Ureter (tissue), 1 donor: ENCODE results near the gene BTN3A1. TPM values are rescaled to one million over a fixed set of nuclear protein-coding genes. Genes with fewer than 3 reads are reported as not detected.
"Not testable (repeated sequence)": the region's sequence is repeated elsewhere in the genome, so short reads cannot be mapped to it uniquely, and the experiment has no call there.

Experiments
- DNase-seq: peaks from one replicate; pipeline ENCODE4 v3.0.0-alpha.2; 2020; ENCODE audit warnings: low spot score
- total RNA-seq: library from RNA; stranded (reverse); gene quantifications from one replicate; pipeline ENCODE4 v1.2.4, GENCODE V29; 2023
- donor health status: DM: yes; HTN: yes; CAD: no.

Gene BTN3A1
- total RNA-seq, 1 donor from 2014 or later: 26.2 TPM

DNA sequence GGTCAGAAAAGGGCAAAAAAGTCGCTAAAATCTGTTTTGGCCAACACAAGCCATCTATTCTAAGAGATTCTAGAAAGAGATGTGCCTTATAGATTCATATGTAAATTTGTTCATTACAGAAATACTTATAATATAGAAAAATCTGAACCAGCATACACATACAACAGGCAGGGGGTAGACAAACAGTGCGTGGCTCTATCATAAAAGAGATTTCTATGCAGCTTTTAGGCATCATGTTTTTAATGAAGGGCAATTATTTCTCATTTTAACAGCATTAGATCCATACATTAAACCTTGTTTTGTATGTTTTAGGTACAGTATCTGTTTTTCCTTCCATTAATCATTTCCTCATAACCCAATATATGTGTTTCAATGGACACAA is 38.9 kb downstream of the BTN3A1 start:
- no peak for DNase-seq

DNA sequence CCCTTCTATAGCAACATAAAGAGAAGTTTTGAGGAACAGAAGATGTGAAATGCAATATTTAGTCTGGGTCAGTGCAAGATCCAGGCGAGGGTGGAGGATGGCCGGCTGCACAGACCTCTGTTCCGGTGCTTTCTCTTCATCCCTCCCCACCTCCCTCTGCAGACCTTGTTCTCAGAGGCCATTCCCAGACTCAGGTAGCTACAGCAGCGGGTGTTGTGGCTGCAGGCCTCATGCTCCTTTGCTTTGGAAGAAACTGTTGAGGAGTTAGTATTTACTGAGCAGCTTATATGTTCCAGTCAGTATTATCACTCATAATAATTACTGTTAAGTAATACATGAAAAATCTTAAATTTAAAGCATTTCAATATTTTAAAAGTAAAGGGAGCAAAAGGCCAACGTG is 39.9 kb downstream of the BTN3A1 start:
- DNase-seq: no peak

- no peak for DNase-seq
These were observed 44.0 kb downstream of the BTN3A1 start for GRCh38 chr6:26445934-26446667.

GRCh38 chr6:26447257-26447656 is 45.2 kb downstream of the BTN3A1 start:
- no peak for DNase-seq

- DNase-seq: no peak
These were observed 48.2 kb downstream of the BTN3A1 start for GRCh38 chr6:26450240-26450639.

DNA sequence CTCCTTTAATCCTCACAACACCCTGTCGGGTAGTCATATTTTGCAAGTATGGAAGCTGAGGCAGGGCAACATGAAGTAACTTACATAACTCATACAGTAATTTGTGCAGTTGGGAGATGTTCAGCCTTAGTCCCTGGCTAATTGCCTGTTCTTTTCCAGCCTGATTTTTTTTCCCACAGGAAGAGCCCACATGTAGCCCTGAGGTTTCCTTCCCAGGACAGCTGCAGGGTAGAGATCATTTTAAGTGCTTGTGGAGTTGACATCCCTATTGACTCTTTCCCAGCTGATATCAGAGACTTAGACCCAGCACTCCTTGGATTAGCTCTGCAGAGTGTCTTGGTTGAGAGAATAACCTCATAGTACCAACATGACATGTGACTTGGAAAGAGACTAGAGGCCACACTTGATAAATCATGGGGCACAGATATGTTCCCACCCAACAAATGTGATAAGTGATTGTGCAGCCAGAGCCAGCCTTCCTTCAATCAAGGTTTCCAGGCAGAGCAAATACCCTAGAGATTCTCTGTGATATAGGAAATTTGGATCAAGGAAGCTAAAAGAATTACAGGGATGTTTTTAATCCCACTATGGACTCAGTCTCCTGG is 50.7 kb downstream of the BTN3A1 start:
- DNase-seq: no peak

- no peak for DNase-seq
These were observed 52.6 kb downstream of the BTN3A1 start for GRCh38 chr6:26454631-26455030.

GRCh38 chr6:26455357-26455970 is 53.4 kb downstream of the BTN3A1 start:
- DNase-seq: no peak

GRCh38 chr6:26457264-26457805 is 55.3 kb downstream of the BTN3A1 start:
- no peak for DNase-seq

DNA sequence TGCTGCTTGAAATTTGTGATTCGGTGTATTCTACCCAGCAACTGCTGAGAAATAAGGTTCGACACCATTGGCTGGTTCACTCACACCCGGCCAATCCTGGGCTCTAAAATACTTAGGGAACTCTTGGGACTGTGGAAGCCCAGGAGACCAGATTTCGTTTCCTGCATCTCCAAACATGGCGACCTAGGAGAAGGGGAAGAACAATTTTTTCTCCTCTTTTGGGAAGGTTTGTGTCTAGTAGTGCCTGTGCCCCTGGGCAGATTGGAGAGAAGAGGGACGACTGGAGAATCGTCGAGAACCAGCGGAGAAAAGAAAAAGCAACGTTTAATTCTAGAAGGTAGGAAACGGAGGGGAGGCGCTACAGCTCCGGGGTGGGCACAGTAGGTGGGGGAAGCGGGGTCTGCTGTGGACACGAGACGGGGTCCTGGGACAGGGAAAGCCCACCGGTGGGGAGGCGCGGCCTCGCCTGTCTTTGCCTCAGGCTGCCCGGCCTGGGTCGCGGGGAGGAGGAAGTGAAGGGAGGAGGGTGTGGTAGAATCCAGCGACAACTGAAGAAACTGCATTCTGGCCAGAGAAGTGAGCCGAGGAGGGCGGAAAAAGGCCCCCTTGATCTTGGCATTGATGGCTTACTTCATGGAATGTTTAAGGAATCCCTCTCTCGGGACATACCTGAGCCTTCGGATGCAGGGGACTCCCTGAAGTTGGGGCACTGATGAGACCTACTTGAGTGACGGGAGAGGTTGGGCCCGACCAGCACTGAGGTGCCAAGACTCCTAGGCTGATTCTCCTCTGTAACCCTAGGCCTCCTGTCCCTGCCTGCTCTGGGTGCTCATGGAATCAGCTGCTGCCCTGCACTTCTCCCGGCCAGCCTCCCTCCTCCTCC is 56.0 kb downstream of the BTN3A1 start, which contains the start of gene BTN2A1:
Gene BTN2A1 (plus strand): TSS at position 150 of the 883 bp plus-strand sequence. CDS start 682 bp downstream, at position 832.
- DNase-seq: peak; percentile 87

DNA sequence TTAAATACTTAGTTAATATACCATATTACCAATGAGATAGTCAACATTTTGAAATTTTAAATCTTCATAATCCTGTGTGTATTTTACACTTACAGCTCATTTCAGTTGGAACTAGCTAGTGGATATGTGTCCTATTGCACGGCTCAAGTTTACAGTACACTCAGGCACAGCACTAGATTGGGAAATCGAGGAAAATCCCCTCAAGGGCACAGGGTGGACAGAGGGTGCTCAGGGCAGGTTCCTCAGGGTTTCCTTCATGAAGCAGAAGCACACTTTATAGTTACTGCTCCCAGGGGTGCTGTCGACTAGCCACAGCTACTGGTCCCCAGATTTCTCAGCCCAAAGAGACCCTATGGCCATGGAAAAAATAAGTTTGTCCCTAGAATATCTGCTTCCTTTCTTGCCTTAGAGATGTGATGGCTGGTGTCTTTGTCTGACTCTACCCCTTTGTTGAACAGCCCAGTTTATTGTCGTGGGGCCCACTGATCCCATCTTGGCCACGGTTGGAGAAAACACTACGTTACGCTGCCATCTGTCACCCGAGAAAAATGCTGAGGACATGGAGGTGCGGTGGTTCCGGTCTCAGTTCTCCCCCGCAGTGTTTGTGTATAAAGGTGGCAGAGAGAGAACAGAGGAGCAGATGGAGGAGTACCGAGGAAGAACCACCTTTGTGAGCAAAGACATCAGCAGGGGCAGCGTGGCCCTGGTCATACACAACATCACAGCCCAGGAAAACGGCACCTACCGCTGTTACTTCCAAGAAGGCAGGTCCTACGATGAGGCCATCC is 57.1 kb downstream of the BTN3A1 start:
- no peak for DNase-seq

GRCh38 chr6:26461353-26461752 is 59.3 kb downstream of the BTN3A1 start:
- not testable (repeated sequence) for DNase-seq

DNA sequence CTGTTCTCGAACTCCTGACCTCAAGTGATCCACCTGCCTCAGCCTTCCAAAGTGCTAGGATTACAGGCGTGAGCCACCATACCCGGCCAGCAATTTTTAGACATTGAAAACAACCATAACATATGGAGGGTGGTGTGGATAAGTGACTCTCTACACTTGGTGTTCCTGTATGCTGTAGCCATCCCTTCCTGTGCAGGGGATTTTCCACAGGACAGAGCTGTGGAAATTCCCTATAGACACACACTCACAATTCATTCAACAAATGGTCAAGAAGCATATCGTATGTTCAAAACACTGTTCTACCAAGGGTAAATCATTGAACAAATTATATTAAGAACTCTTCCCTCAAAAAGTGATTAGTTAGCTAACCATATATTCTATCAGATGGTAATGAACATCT is 61.9 kb downstream of the BTN3A1 start:
- no peak for DNase-seq

DNA sequence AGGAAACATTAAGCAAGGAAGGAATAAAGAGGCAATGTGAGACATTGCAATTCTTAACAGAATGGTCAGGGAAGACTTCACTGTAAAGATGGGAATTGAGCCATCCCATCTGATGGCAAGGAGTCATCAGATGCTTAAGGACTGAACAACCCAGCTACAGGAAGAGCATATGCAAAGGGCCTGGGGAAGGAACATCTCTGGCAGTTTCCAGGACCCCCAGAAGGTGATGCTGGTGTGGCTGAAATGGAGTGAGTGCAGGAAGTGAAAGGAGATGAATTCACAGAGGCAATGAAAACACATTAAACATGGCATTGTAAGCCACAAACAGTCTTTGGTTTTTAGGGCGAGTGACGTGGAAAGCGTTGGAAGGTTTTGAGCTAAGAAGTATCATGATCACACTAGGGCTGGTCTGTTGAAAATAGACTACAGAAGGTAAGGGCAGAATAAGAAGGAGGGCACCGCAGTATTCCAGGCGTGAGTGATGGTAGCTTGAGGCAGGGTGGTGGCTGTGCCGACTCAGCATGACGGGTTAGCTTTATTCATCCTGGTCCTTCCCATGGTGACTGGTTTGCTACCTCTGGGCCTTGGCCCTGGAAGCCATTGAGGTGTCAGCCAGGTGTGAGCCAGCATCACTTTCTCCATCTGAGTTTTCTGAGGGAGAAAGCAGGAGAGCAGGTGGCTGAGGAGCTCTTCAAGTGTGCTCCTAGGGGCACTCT is 62.5 kb downstream of the BTN3A1 start:
- DNase-seq: no peak

Other genes with a start within 250 kb of the BTN3A1 start
- 15.8 TPM for gene BTN3A2, start 37.1 kb upstream of the BTN3A1 start, total RNA-seq
- 15.0 TPM for gene BTN2A2, start 19.2 kb upstream of the BTN3A1 start, total RNA-seq
- 13.9 TPM for gene BTN3A3, start 38.2 kb downstream of the BTN3A1 start, total RNA-seq
- gene BTN2A1, start 55.7 kb downstream of the BTN3A1 start, total RNA-seq: 24.7 TPM
- gene BTN1A1, start 98.0 kb downstream of the BTN3A1 start, total RNA-seq: not detected
- gene HMGN4, start 136.1 kb downstream of the BTN3A1 start, total RNA-seq: 75.3 TPM
- 17.0 TPM for gene ABT1, start 194.7 kb downstream of the BTN3A1 start, total RNA-seq